Right lobe of liver (tissue), 4 donors: ENCODE results near the gene CERCAM.

ENCODE experiments used
- POLR2A ChIP-seq: fragments of 450-650 bp; IDR thresholded peaks from one replicate; pipeline ENCODE4 v1.6.1; 2017; ENCODE audit warnings: antibody characterized with exemption, mild to moderate bottlenecking
- TF ChIP-seq, protein P1 (sequence below), 4 donors: fragments of 200-600 bp in 3 of 4; fragments of 450-650 bp in 1 of 4; IDR thresholded peaks; one replicate each; pipeline versions ENCODE4 v1.5.1 to v1.8.0; 2016 to 2022; ENCODE audit warnings: antibody characterized with exemption in 4 of 4, mild to moderate bottlenecking in 2 of 4
- donor health status: DM: no; HTN: no; CAD: no.
- donor health status: DM: no; HTN: no; CAD: no.
- donor health status: DM: no; HTN: yes; CAD: no.

DNA sequence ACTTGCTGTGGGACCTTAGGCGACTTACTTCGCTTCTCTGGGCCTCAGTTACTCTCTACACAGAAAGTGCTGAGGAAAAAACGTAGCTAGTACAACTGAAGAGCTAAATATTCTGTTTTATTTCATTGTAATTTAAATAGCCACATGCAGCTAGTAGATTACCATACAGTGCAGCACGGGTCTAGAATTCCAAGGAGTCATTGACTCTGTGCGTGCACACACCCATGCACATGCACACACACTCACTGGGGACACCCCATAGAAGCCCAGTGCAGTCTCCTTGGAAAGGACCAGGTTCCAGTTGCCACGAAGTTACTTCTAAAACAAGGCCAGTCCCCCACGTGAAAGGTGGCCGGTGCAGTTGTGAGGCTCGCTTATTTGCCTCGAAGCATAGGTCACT, 32.5 kb upstream of the CERCAM start:
- TF ChIP-seq, protein P1, sequence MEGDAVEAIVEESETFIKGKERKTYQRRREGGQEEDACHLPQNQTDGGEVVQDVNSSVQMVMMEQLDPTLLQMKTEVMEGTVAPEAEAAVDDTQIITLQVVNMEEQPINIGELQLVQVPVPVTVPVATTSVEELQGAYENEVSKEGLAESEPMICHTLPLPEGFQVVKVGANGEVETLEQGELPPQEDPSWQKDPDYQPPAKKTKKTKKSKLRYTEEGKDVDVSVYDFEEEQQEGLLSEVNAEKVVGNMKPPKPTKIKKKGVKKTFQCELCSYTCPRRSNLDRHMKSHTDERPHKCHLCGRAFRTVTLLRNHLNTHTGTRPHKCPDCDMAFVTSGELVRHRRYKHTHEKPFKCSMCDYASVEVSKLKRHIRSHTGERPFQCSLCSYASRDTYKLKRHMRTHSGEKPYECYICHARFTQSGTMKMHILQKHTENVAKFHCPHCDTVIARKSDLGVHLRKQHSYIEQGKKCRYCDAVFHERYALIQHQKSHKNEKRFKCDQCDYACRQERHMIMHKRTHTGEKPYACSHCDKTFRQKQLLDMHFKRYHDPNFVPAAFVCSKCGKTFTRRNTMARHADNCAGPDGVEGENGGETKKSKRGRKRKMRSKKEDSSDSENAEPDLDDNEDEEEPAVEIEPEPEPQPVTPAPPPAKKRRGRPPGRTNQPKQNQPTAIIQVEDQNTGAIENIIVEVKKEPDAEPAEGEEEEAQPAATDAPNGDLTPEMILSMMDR (IDR thresholded peaks at IDR 0.05) = no peak
- no peak for TF ChIP-seq POLR2A
